Measurements from ENCODE around the gene RNU6-9.
A peak's percentile ranks its signal among the peaks of the same experiment; 100 is the strongest.
"Not testable (repeated sequence)": the region's sequence is repeated elsewhere in the genome, so short reads cannot be mapped to it uniquely, and the experiment has no call there.

RNU6-9 gene

GRCh38 chr19:861756-862580, 31.3 kb upstream of the RNU6-9 start:
- DNase-seq: peak; percentile 93

- peak; percentile 74 for DNase-seq
These were observed 30.5 kb upstream of the RNU6-9 start for GRCh38 chr19:862581-863314.

DNA sequence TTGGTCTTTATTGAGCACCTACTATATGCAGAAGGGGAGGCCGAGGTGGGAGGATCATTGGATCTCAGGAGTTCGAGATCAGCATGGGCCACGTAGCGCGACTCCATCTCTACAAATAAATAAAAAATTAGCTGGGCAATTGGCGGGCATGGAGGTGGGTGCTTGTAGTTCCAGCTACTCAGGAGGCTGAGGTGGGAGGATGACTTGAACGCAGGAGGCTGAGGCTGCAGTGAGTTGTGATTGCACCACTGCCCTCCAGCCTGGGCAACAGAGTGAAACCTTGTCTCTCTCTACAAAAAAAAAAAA, 30.0 kb upstream of the RNU6-9 start:
- DNase-seq: no peak

- DNase-seq: no peak
These were observed 26.4 kb upstream of the RNU6-9 start for GRCh38 chr19:866769-867300.

- DNase-seq: no peak
These were observed 25.9 kb upstream of the RNU6-9 start for GRCh38 chr19:867301-867793.

GRCh38 chr19:867855-868457, 25.3 kb upstream of the RNU6-9 start:
- DNase-seq: no peak

DNA sequence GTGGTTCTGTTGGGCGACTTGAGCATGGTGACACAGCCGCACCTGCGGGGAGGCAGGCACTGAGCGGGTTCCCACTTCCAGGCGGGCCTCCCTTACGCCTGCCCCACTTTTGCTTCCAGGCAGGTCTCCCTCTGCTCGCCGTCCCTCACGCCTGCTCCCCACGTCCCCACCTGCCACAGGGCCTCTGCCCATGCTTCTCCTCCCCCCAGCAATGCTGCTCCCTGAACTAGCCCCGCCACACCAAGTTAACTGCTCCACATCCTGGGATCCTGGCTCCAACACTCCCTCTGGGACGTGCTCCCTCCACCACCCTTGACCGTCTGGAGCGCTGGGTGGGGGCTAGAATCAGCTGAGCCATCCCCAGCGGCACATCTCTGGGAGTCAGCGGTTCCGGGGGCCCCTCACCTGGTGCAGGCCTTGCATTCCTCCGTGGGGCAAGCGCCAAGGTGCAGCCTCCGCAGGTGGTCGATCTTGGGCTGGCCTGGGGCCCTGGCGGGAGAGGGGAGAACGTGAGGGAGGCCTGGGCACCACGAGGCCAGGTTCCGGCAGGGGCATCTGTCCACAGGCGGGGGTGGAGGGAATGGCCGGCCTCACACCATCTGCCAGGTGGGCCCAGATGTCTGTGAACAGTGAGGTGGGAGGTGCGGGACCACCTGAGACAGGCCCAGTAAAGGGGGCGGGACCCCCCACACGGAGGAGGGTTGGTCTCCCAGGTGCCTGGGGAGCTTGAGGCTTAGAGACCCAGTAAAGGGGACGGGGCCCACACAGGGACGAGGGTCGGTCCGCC, 24.6 kb upstream of the RNU6-9 start:
- no peak for DNase-seq

GRCh38 chr19:869245-870177, 23.8 kb upstream of the RNU6-9 start:
- DNase-seq: no peak

GRCh38 chr19:870314-870713, 23.0 kb upstream of the RNU6-9 start:
- DNase-seq: no peak

DNA sequence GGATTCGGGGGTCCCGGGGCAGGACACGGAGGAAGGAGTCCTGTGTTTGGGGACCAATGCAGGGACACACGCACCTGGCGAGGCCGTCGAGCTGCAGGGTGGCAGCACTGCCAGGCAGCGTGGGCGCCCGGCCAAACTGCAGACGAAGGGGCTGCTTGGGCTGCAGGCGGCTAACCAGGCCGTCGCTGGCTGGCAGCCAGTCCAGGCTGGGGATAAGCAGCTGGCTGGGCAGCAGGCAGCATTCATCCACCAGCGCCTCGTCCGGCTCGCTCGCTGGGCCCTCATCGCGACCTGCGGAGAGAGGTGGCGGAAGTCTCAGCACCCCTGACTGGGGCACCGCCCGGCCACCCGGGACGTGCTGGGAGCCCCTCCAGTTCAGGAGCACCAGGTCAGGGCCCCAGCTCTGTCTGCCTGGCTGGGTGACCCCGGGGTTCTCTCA, 22.3 kb upstream of the RNU6-9 start:
- no peak for DNase-seq

GRCh38 chr19:871446-872265, 21.6 kb upstream of the RNU6-9 start:
- DNase-seq: peak; percentile 25

GRCh38 chr19:872266-872951, 20.9 kb upstream of the RNU6-9 start:
- DNase-seq: peak; percentile 90

GRCh38 chr19:873084-873483, 20.2 kb upstream of the RNU6-9 start:
- peak; percentile 69 for DNase-seq

- no peak for DNase-seq
These were observed 19.7 kb upstream of the RNU6-9 start for GRCh38 chr19:873561-874041.

DNA sequence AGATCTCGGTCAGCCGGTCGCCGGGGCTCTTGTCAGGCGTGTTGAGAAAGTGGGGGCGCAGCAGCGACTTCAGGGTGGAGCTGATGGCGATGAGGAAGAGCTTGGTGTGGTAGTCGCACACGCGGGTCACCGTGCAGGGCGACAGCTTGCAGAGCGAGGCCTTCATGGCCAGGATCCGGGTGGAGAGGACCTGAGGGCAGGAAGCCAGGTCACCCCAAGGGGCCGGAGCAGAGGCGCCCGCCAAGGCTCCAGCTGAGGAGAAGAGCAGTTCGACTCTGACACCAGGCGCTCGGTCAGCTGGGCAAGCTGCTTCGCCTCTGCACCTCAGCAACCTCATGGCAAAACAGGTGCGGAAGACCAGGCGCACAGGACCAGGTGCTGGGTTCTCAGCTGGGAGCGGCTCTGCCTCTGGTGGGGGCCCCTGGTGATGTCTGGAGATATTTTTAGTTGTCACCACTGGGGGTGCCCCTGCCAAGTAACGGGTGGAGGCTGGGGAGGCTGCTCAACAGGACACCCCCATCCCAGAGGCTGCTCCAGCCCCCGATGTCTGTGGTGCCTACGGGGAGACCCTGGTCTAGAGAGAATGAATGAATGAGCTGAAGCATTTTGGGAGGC, 17.9 kb upstream of the RNU6-9 start:
- DNase-seq: no peak

- DNase-seq: peak; percentile 55
These were observed 17.2 kb upstream of the RNU6-9 start for GRCh38 chr19:876089-876488.

GRCh38 chr19:876780-877314, 16.4 kb upstream of the RNU6-9 start:
- no peak for DNase-seq

DNA sequence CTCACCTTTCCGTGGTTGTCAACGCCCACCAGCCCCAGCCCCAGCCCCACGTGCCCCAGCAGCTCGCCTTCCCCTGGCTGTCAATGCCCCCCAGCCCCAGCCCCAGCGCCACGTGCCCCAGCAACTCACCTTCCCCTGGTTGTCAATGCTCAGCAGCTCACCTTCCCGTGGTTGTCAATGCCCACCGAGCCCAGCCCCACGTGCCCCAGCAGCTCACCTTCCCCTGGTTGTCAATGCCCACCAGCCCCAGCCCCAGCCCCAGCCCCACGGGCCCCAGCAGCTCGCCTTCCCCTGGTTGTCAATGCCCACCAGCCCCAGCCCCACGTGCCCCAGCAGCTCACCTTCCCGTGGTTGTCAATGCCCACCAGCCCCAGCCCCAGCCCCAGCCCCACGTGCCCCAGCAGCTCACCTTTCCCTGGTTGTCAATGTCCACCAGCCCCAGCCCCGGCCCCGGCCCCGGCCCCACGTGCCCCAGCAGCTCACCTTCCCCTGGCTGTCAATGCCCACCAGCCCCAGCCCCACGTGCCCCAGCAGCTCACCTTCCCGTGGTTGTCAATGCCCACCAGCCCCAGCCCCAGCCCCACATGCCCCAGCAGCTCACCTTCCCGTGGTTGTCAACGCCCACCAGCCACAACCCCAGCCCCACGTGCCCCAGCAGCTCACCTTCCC, 15.2 kb upstream of the RNU6-9 start:
- not testable (repeated sequence) for DNase-seq

Data from NCI-H82 (cell line).